Activated CD8-positive, alpha-beta memory T cell treated with anti-CD3 and anti-CD28 coated beads for 1 hour (primary cell): ENCODE data around the gene NUP43.
"Not testable (repeated sequence)": the region's sequence is repeated elsewhere in the genome, so short reads cannot be mapped to it uniquely, and the experiment has no call there.

Experiments used
- DNase-seq, 2 donors: peaks; one replicate each; pipeline ENCODE4 v3.0.0-alpha.2; 2020; ENCODE audit warnings: low read depth in 1 of 2; ENCODE audit errors: extremely low read depth in 1 of 2

NUP43 gene, protein sequence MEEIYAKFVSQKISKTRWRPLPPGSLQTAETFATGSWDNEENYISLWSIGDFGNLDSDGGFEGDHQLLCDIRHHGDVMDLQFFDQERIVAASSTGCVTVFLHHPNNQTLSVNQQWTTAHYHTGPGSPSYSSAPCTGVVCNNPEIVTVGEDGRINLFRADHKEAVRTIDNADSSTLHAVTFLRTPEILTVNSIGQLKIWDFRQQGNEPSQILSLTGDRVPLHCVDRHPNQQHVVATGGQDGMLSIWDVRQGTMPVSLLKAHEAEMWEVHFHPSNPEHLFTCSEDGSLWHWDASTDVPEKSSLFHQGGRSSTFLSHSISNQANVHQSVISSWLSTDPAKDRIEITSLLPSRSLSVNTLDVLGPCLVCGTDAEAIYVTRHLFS

DNA sequence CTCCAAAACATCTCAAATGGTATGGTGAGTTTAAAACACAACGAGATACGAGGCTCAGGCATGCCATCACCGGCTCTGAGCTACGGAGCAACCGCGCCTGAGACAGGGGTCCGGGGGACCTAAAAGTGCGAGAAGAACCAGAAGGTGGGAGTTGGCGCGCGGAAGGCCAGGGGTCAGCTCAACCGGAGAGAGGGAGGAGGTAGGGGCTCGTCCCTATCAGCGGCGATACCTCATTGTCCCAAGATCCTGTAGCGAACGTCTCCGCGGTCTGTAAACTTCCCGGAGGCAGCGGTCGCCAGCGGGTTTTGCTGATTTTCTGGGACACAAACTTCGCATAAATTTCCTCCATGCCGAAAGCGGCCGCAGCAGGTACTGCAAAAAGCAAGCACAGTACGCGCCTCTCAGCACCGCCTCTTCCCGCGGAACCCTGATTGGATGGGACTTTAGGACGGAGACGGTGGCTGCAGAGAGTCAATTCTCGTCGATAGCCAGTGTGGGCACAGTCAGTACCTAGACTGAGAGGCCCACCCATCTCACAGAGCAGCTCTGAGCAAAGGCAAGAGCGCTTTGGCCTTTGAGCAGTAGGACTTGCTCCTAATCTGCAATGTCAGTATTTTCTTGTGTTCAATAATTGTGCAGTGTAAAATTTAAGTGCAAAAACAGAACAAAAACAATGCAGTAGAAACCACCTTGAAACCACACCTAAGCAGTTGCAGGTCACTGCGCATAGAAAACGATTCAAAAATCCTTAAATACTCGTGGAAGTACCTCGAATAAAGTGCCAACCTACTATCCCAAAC lies at the start of gene NUP43:
TSS of gene NUP43 (minus strand) at position 383 of the 800 bp plus-strand sequence. CDS start at position 349, 34 bp downstream.
- peak; percentile 84 to 85 for DNase-seq

DNA sequence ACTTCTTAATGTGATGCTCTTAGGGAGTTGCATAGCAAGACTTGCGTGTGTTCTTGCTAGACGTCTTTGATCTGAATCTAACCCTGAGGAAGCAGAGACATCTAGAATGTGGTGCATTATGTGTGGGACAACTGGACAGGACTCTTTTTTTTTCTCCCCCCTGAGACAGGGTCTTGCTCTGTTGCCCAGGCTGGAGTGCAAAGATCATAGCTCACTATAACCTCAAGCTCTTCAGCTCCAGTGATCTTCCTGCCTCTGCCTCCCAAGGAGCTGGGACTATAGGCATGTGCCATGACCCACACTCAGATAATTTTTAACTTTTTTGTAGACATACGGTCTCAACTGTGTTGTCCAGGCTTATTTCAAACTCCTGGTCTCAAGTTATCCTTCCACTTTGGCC lies 37.2 kb upstream of the NUP43 start:
- DNase-seq: no peak

DNA sequence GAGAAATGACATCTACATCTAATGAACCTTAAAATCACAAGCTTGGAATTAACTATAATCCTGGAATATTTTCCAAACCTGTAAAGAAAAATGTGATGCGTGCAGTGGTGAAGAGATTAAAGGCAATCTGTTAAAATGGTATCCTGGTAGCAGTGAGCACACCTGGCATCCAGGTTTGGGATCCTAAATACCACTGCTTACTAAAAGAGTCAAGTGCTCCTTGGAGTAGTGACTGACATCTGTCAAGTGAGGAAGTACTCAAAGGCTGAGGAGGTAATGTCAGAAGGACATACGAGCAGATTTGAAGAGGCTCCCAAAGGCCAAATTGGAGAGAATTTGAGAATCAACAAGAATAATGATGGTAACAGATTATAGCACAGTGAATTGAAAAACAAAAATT lies 36.0 kb upstream of the NUP43 start:
- no peak for DNase-seq

DNA sequence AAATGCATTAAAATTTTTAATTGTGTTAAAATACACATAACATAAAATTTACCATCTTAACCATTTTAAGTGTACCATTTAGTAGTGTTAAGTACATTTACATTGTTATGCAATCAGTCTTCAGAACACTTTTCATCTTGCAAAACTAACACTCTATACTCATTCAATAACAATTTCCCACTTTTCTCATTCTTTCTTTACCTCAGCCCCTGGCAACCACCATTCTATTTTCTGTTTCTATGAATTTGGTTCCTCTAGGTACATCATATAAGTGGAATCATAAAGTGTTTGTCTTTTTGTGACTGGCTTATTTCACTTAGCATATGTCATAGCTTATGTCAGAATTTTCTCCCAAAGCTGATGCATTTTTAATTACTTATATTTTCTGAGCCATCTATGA lies 35.4 kb upstream of the NUP43 start:
- DNase-seq: no peak

DNA sequence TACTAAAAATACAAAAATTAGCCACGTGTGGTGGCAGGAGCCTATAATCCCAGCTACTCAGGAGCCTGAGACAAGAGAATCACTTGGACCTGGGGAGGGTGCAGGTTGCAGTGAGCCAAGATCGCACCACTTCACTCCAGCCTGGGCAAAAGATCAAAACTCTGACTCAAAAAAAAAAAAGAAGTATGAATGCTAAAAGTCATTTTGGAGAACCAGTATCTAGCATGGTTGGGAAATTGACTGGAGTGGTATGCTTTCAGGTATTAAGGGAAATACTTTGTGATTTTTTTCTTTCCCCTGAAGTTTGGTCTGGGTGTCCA lies 33.3 kb upstream of the NUP43 start:
- no peak for DNase-seq

DNA sequence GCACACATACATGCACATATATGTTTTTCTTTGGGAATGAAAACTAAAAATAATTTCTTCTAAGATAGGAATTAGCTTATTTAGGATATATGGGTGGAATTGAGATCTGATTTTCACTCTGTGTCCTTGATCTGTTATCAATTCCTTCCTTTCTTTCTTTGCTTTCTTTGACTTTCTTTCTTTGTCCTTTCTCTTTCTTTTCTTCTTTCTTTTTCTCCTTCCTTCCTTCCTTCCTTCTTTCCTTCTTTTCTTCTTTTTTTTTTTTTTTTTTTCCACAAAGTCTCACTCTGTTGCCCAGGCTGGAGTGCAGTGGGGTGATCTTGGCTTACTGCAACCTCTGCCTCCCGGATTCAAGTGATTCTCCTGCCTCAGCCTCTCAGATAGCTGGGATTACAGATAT lies 31.3 kb upstream of the NUP43 start:
- no peak for DNase-seq

DNA sequence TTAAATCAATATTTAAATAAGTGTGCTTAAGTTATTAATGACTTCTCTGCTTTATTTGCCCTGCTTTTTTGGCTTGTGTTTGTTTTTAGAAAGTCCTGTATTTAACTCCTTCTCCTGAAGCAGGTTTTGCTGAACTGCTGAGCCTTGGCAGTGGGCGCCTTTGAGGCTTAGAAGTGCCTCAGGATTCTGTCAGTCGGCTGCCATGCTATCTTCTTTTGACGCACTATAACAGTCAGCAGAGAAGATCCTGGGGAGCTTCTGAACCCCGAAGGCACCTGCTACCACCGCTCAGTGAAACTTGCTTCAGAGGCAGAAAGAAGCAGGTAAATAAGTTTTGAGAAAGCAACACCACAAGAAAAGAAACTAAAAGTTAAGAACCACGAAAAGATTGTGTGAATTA lies 25.6 kb upstream of the NUP43 start:
- DNase-seq: no peak

DNA sequence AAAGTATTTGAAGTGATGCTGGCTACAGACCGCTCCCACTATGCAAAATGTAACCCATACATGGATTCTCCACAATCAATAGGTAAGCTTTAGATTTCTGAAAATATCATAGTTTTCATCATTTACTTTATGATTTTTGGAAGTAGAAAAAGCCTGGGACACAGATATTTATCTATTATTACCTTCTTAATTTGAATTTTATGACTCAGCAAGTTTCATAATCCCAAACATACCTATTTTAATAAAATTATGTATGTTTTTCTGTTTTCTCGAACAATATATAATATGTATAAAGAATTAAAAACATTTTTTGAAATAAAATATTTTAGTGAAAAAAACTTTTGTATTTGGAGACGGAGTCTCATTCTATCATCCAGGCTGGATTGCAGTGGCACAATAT lies 24.9 kb upstream of the NUP43 start:
- no peak for DNase-seq

DNA sequence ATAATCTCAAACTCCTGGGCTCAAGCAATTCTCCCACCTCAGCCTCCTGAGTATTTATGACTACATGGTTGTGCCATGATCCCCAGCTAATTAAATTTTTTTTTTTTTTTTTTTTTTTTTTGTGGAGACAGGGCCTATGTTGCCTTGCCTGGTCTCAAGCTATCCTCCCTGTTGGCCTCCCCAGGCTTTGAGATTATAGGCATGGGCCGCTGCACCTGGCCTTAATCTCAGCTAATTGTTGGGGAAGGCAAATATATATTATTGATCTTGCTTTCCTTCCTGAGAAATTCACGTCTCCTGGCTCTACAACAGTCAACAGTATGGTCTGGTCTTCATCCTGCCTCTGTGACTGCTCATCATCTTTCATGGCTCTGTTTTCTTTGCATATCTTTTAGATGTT lies 23.3 kb upstream of the NUP43 start:
- DNase-seq: no peak

DNA sequence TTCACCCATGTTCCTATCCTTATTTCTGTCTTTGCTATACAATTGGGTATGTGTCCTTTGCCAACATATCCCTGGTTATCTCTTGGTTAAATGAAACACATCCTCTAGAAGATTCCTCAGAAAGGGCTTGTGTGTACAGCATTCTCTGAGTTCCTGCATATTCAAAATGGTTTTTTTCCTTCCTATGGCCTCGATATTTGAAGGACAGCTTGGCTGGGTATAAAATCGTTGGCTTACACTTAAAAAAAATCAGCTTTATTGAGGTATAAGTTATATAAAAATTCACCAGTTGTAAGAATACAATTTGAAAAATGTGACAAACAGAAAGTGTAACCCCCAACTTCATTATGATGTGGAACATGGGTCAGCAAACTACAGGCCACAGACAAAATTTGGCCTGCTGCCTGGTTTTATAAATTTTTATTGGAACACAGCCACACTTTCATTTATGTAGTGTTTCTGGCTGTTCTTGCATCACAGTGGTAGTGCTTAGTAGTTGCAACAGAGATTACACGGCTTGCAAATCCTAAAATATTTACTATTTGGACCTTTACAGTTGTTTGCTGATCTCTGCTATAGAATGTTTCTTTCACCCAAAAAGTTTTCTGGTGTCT lies 19.9 kb upstream of the NUP43 start:
- DNase-seq: no peak

DNA sequence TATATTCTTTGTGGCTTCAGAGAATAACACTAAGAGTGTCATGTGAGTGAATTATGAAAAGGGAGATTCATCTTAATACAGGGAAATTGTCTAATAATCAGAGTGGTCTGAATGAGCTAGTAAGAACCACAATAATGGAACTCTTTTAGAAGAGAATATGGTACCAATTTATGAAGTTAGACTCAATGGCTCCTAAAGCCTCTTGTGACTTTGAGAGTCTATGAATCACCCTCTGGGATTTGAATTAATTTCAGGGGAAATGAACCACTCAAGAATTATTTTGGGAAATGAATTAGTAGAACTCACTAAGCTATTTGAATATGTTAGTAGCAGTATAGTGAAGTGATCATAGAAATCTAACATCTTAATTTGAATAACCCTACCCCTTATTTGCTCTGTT lies 17.5 kb upstream of the NUP43 start:
- no peak for DNase-seq

DNA sequence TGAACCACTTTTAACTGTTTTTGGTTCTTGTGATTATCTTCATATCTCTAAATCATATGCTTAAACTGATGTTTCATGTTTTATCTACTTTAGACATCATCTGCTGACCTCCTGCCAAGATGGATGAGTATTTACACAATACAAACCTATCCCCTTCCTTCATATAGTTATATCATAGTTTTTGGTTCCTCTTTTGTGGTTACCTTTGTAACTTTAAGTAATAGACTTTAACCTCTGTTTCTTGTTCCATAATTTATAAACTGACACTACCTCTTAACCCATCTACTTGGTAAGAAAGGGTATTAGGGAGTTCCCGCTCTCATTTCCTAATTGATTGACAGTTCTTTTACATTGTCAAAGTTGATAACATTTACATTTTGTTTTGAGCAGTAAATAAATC lies 15.1 kb upstream of the NUP43 start:
- DNase-seq: no peak

DNA sequence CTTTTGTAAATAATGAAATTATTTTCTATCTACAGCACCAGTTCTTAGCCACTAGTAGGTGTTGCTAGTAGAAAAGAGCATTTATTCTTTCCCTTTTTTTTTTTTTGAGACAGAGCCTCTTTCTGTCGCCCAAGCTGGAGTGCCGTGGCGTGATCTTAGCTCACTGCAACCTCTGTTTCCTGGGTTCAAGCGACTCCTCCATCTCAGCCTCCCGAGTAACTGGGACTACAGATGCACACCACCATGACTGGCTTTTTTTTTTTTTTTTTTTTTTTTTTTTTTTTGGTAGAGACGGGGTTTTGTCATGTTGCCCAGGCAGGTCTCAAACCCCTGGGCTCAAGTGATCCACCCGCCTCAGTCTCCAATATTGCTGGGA lies 9.9 kb upstream of the NUP43 start:
- no peak for DNase-seq

DNA sequence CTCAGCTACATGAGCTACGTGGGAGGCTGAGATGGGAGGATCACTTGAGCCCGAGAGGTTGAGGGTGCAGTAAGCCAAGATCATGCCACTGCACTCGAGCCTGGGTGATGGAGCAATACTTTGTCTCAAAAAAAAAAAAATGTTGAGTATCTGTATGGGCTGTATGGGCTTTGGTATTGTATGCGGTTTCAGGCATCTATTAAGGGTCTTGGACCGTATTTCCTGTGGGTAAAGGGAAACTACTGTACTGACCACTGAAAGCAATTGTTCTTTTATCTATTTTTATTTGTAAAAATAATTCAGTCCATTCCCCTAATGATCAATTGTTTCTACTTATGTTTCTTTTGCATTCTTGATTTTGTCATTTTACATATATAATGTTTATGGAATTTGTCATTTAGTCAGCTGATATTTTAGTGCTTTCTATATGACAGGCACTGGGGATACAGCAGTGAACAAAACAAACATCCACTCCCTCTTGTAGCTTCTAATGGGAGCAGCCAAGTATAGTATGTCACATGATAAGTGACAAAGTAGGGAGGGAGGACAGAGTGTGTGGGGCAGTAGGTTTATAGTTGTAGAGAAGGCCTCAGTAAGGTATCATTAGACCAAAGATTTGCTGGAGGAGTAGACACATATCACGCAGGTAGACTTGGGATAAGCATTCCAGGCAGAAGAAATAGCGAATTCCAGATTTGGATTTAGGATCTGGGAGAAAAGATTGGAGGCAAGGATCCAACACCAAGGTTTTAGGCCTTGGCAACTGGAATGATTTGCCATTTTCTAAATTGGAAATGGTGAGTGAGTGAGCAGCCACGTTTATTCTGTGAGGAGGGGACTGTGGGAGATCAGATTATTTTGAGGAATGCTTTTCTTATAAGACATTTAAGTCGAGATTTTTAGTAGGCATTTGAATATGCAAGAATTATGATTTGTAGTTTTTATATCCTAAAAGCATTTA lies 9.3 kb upstream of the NUP43 start:
- no peak for DNase-seq

DNA sequence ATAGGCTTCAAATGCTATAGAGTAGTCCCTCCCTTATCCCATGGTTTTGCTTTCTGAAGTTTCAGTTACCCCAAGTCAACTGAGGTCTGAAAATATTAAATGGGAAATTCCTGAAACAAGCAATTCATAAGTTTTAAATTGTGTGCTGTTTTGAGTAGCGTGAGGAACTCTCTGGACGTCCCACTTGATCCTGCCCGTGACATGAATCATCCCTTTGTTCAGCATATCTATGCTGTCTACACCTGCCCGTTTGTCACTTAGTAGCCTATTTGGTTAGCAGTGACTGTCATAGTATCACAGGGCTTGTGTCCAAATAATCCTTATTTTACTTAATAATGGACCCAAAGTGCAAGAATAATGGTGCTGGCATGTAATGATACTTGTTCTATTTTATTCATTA lies 8.2 kb upstream of the NUP43 start:
- DNase-seq: no peak

DNA sequence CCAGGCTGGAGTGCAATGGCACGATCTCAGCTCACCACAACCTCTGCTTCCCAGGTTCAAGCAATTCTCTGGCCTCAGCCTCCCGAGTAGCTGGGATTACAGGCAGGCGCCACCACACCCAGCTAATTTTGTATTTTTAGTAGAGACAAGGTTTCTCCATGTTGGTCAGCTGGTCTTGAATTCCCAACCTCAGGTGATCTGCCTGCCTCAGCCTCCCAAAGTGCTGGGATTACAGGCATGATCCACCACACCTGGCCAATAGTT lies 7.0 kb upstream of the NUP43 start:
- not testable (repeated sequence) for DNase-seq

DNA sequence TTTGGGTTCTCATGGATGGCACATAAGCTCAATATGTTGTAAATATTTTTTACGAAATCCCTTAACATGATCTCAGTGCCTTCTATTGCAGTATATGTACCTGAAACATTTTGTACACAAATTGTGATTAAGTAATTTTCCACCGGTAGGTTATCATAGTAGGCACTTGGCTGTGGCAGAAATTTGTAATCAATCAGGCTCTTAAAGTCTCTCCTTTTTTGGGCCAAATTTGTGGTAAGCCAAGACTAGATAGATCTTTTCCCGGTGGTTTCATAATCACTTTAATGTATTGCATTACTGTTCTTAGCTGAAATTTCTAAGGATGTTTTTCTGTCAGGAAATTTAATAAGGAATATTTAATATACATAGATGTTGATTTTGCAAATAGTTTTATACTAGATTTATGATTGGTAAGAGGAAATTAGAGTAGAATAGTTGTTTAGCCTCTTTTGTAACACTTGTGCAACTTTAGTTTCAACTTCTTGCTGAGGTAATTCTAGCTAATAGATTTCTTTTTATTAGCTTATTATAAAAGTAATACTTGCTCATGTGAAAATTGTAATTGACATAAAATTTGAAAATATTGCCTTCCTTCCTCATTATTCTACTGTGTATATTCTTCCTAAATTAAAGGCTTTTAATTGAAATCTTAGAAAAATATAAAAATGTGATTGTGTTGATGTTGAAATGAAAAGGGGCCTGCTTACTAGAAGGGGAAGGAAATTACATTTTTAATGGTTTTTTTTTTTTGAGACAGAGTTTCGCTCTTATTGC lies 6.5 kb upstream of the NUP43 start:
- no peak for DNase-seq

DNA sequence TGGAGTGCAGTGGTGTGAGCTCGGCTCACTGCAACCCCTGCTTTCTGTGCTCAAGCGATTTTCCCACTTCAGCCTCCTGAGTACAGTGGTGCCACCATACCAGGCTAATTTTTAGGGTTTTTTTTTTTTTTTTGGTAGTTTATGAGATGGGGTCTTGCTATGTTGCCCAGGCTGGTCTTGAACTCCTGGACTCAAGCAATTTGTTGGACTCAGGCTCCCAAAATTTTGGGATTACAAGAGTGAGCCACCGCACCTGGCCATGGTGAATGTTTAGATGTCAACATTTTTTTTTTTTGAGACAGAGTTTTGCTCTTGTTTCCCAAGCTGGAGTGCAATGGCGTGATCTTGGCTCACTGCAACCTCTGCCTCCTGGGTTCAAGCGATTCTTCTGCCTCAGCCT lies 5.6 kb upstream of the NUP43 start:
- DNase-seq: not testable (repeated sequence)

DNA sequence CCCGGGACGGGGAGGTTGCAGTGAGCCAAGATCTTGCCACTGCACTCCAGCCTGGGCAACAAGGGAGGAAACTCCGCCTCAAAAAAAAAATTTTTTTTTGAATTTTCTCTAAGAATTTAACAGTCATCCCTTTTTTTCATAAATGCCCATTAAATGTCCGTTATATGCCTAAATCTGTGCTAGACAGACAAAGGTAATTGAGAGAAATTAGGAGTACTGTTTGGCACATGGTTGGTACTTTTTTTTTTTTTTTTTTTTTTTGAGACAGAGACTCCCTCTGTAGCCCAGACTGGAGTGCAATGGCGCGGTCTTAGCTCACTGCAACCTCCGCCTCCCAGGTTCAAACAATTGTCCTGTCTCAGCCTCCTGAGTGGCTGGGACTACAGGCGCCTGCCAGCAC lies 4.9 kb upstream of the NUP43 start:
- DNase-seq: no peak

DNA sequence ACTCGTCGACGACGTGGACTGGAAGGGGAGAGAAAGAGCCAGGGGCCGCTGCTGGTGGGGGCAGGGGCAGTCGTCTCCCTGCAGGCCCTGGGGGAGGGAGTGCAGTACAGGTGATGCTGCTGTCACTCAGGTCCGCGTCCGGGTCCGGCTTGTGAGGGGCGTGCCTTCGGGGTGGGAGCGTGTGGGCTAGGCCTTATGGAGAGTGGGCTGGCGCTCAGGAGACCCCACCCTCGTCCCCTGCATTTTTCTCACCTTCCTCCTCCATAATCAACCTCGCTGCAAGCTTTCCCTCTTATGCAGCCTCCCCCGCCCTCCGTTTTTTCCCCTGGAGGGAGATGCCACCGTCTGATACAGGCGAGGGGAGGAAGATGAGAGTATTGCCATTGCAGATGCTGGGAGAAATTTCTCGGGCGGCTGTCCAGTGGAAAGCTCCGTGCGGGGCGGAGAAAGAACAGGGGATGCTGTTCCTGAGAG lies 3.8 kb upstream of the NUP43 start:
- DNase-seq: peak; percentile 11
